ENCODE measurements around the gene CATSPERZ.

The CATSPERZ gene

GRCh38 chr11:64264371-64264852, 35.7 kb upstream of the CATSPERZ start:
- DNase-seq (ENCODE audit: low read depth) = no peak

- no peak for DNase-seq (ENCODE audit: low read depth)
These were observed 34.7 kb upstream of the CATSPERZ start for GRCh38 chr11:64265176-64266160.

- DNase-seq (ENCODE audit: low read depth) = no peak
These were observed 33.8 kb upstream of the CATSPERZ start for GRCh38 chr11:64266339-64266738.

GRCh38 chr11:64267207-64267945, 32.8 kb upstream of the CATSPERZ start:
- DNase-seq (ENCODE audit: low read depth) = no peak

- DNase-seq (ENCODE audit: low read depth) = no peak
These were observed 31.9 kb upstream of the CATSPERZ start for GRCh38 chr11:64268025-64268892.

- DNase-seq (ENCODE audit: low read depth) = no peak
These were observed 31.1 kb upstream of the CATSPERZ start for GRCh38 chr11:64268893-64269539.

GRCh38 chr11:64269540-64270220, 30.5 kb upstream of the CATSPERZ start:
- peak; percentile 100 for DNase-seq (ENCODE audit: low read depth)

- no peak for DNase-seq (ENCODE audit: low read depth)
These were observed 24.9 kb upstream of the CATSPERZ start for GRCh38 chr11:64275031-64275800.

- DNase-seq (ENCODE audit: low read depth) = no peak
These were observed 24.3 kb upstream of the CATSPERZ start for GRCh38 chr11:64275841-64276240.

- DNase-seq (ENCODE audit: low read depth) = no peak
These were observed 23.3 kb upstream of the CATSPERZ start for GRCh38 chr11:64276653-64277431.

GRCh38 chr11:64278576-64279190, 21.5 kb upstream of the CATSPERZ start:
- no peak for DNase-seq (ENCODE audit: low read depth)

- DNase-seq (ENCODE audit: low read depth) = no peak
These were observed 18.0 kb upstream of the CATSPERZ start for GRCh38 chr11:64281957-64282770.

- no peak for DNase-seq (ENCODE audit: low read depth)
These were observed 17.1 kb upstream of the CATSPERZ start for GRCh38 chr11:64283092-64283491.

GRCh38 chr11:64284048-64284961, 15.9 kb upstream of the CATSPERZ start, which contains the start of gene BAD:
Gene BAD (minus strand): TSS chr11:64284665. CDS start chr11:64284368, 297 bp downstream.
- peak; percentile 86 for DNase-seq (ENCODE audit: low read depth)

GRCh38 chr11:64284962-64285884, 14.9 kb upstream of the CATSPERZ start, which contains the start of gene GPR137:
Gene GPR137 (plus strand): TSS chr11:64285848. CDS start chr11:64286525, 677 bp downstream.
- DNase-seq (ENCODE audit: low read depth) = peak; percentile 46

Data from stromal cell of bone marrow (primary cell).